Brain microvascular endothelial cell (primary cell): ENCODE results near the gene RALGPS1.

Experiments used
- DNase-seq: peaks from one replicate; pipeline ENCODE4 v3.0.0-alpha.2; 2020
- H3K27ac ChIP-seq: fragments of 250-450 bp; sonication (Bioruptor Pico); 2 replicates; pipeline ENCODE4 v1.5.1; 2020; ENCODE audit warnings: mild to moderate bottlenecking, moderate library complexity
- H3K27me3 ChIP-seq: fragments of 250-450 bp; sonication (Bioruptor Pico); replicated peaks from 2 replicates; pipeline ENCODE4 v1.5.1; 2020; ENCODE audit warnings: mild to moderate bottlenecking
- H3K36me3 ChIP-seq: fragments of 250-450 bp; sonication (Bioruptor Pico); replicated peaks from 2 replicates; pipeline ENCODE4 v1.5.1; 2020; ENCODE audit warnings: mild to moderate bottlenecking
- H3K4me3 ChIP-seq: 2 replicates; pipeline ENCODE4 v1.5.1; 2011; ENCODE audit warnings: low read depth, mild to moderate bottlenecking, control low read depth, low read length, moderate library complexity
- CTCF ChIP-seq: IDR thresholded peaks from 2 replicates; pipeline ENCODE4 v1.5.1; 2011; ENCODE audit warnings: low read depth, mild to moderate bottlenecking, moderate library complexity, low read length, control low read depth, inconsistent platforms; ENCODE audit errors: missing control alignments
- in situ Hi-C: cut with HindIII; loops from 2 replicates; pipeline ENCODE4 v1.10.0; 2017; ENCODE audit warnings: low sequenced_read_pairs, low pct_ligation_motif_present

RALGPS1 gene

DNA sequence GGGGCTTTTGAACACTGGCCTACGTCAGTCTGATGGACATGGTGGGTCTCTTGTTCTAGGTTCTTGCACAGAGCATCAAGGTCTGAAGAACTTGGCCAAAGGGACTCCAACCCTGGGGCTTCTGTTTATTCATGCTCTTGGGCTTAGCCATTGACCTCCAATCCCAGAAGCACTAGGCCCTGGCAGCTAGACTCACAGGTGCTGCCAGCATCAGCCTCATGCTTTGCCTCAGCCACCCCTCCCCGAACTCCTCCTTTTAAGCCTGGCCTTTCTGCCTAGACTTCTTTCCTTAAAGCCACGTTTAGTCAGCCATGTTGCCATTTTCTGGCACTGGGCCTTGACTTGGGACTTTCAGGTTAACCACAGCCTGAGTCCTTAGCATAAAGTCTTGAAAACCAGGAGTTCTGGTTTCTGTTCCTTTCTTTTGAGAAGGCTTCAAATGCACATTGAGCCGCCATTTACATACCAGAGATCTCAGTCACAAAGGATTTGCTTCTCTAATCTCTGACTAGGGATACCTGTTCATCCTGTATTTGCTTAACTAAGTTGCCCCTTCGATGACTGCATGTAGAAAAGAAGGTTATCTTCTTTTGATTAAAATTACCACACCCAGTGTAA lies 153.1 kb downstream of the RALGPS1 start:
- Histone ChIP-seq H3K27me3 (no peaks in the 10 kb centered on the region), H3K4me3 (no peak overlapping the region), H3K36me3 (no peaks in the 10 kb centered on the region), H3K27ac (no peak overlapping the region)
- no peak for TF ChIP-seq CTCF
- no peak for DNase-seq
- in situ Hi-C loops: no loop called here

GRCh38 chr9:127074561-127075548 lies 160.3 kb downstream of the RALGPS1 start:
- H3K27ac ChIP-seq: no peak overlapping the region
- DNase-seq: no peak
- in situ Hi-C loops: no loop called here
- H3K27me3 ChIP-seq: no peaks in the 10 kb centered on the region
- no peak for TF ChIP-seq CTCF
- H3K4me3 ChIP-seq: no peak overlapping the region
- H3K36me3 ChIP-seq: no peaks in the 10 kb centered on the region

DNA sequence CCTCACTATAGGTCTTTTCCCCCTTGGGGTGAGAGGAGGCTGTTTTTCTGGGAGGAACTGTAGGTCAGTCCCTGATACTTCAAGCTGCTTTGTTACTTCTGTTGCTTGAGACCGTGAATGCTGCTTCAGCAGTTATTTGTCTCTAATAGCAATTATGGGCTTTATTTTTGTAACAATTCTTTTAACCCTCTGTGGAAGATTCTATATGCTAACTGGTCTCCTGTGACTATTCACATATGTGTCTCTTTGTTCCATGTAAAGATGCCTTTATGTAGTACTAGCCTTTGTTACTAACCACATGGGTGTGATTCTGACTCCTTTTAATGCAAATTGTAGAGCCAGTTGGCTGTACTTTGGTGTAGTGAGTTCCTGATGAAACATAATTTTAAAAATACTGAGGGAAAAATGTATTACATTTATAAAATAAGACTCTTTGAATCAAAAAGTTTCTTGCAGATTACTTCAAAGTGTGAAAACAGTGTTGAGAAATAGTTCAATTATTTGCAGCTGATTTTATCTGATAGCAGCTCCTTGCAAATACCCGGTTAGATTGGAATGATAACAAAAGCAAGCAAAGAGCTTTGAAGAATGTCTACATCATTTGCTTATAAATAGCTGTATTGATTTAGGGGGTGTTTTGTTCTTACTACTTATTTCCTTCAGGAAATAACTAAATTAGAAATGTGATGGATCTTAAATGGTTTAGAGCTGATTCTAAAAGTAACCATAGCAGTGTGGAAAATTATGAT lies 161.2 kb downstream of the RALGPS1 start:
- Histone ChIP-seq H3K4me3 (no peak overlapping the region), H3K36me3 (no peaks in the 10 kb centered on the region), H3K27me3 (no peaks in the 10 kb centered on the region), H3K27ac (no peak overlapping the region)
- TF ChIP-seq CTCF: no peak
- DNase-seq: no peak
- in situ Hi-C loops: no loop called here

- H3K27ac ChIP-seq: no peak overlapping the region
- no peak overlapping the region for H3K4me3 ChIP-seq
- no peak for DNase-seq
- in situ Hi-C loops: no loop called here
- no peaks in the 10 kb centered on the region for H3K36me3 ChIP-seq
- no peak for TF ChIP-seq CTCF
- H3K27me3 ChIP-seq: no peaks in the 10 kb centered on the region
These were observed 162.5 kb downstream of the RALGPS1 start for GRCh38 chr9:127076860-127077643.

- Histone ChIP-seq H3K36me3 (no peaks in the 10 kb centered on the region), H3K27ac (no peak overlapping the region), H3K27me3 (no peaks in the 10 kb centered on the region), H3K4me3 (no peak overlapping the region)
- in situ Hi-C loops: no loop called here
- DNase-seq: no peak
- TF ChIP-seq CTCF: no peak
These were observed 163.0 kb downstream of the RALGPS1 start for GRCh38 chr9:127077644-127077946.
